ENCODE measurements around the gene PPP1R8.
"Not testable (repeated sequence)": the region's sequence is repeated elsewhere in the genome, so short reads cannot be mapped to it uniquely, and the experiment has no call there.

The PPP1R8 gene

GRCh38 chr1:27832762-27833161 lies 2.2 kb downstream of the PPP1R8 start:
- DNase-seq (ENCODE audit: low spot score) = peak; percentile 54

- no peak for DNase-seq (ENCODE audit: low spot score)
These were observed 2.9 kb downstream of the PPP1R8 start for GRCh38 chr1:27833470-27833869.

GRCh38 chr1:27835046-27835445 lies 4.5 kb downstream of the PPP1R8 start:
- DNase-seq (ENCODE audit: low spot score) = no peak

GRCh38 chr1:27835501-27835900 lies 4.9 kb downstream of the PPP1R8 start:
- no peak for DNase-seq (ENCODE audit: low spot score)

GRCh38 chr1:27849951-27850350 lies 19.4 kb downstream of the PPP1R8 start:
- DNase-seq (ENCODE audit: low spot score) = no peak

- no peak for DNase-seq (ENCODE audit: low spot score)
These were observed 24.5 kb downstream of the PPP1R8 start for GRCh38 chr1:27855085-27855484.

- no peak for DNase-seq (ENCODE audit: low spot score)
These were observed 26.2 kb downstream of the PPP1R8 start for GRCh38 chr1:27856561-27857343.

- not testable (repeated sequence) for DNase-seq (ENCODE audit: low spot score)
These were observed 27.0 kb downstream of the PPP1R8 start for GRCh38 chr1:27857552-27857951.

- DNase-seq (ENCODE audit: low spot score) = peak; percentile 87
These were observed 27.7 kb downstream of the PPP1R8 start for GRCh38 chr1:27858072-27858948.

- DNase-seq (ENCODE audit: low spot score) = no peak
These were observed 28.5 kb downstream of the PPP1R8 start for GRCh38 chr1:27858949-27859576.

GRCh38 chr1:27861436-27861835 lies 30.9 kb downstream of the PPP1R8 start:
- no peak for DNase-seq (ENCODE audit: low spot score)

- DNase-seq (ENCODE audit: low spot score) = no peak
These were observed 31.4 kb downstream of the PPP1R8 start for GRCh38 chr1:27862004-27862403.

- DNase-seq (ENCODE audit: low spot score) = peak; percentile 98
These were observed 32.3 kb downstream of the PPP1R8 start for GRCh38 chr1:27862671-27863537.

- no peak for DNase-seq (ENCODE audit: low spot score)
These were observed 32.9 kb downstream of the PPP1R8 start for GRCh38 chr1:27863538-27863915.

GRCh38 chr1:27864264-27864895 lies 33.8 kb downstream of the PPP1R8 start:
- DNase-seq (ENCODE audit: low spot score) = no peak

GRCh38 chr1:27865821-27866220 lies 35.2 kb downstream of the PPP1R8 start:
- DNase-seq (ENCODE audit: low spot score) = no peak

- DNase-seq (ENCODE audit: low spot score) = no peak
These were observed 38.0 kb downstream of the PPP1R8 start for GRCh38 chr1:27868556-27868931.

GRCh38 chr1:27868932-27869718 lies 38.5 kb downstream of the PPP1R8 start:
- no peak for DNase-seq (ENCODE audit: low spot score)

GRCh38 chr1:27869719-27870085 lies 39.1 kb downstream of the PPP1R8 start:
- DNase-seq (ENCODE audit: low spot score) = no peak

GRCh38 chr1:27871076-27871475 lies 40.5 kb downstream of the PPP1R8 start:
- not testable (repeated sequence) for DNase-seq (ENCODE audit: low spot score)
